NB4 (cell line): ENCODE measurements around the gene SLC15A3.

Source experiments
- CTCF ChIP-seq: IDR thresholded peaks from one replicate; pipeline ENCODE4 v1.5.1; 2012; ENCODE audit warnings: low read depth, low read length
- POLR2A ChIP-seq: IDR thresholded peaks from 2 replicates; pipeline ENCODE4 v1.6.1; 2011; ENCODE audit warnings: mild to moderate bottlenecking; ENCODE audit not compliant: insufficient read length; ENCODE audit errors: extremely low read depth

- TF ChIP-seq POLR2A (no peak), CTCF (no peak)
Observed at GRCh38 chr11:60978546-60979380, 26.8 kb upstream of the SLC15A3 start.
